ENCODE data around the gene MKS1. TPM values are rescaled to one million over a fixed set of nuclear protein-coding genes. Genes with fewer than 3 reads are reported as not detected.

MKS1 gene
- total and polyA plus RNA-seq, 2 experiments from 2014 or later, result 10.5 to 15.6 TPM

DNA sequence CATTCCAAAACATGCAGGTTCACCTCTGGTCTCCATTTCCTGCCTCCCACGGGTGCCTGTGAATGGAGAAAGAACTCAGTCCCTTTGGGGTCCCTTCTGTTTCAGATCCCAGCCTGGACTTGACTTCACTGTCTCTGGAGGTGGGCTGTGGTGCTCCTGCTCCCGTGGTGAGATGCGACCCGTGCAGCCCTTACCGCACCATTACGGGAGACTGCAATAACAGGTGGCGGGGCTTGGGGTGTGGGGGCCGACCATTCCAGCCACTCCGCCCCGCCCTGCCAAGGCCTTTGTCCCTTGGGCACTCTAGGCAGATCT, 29.9 kb upstream of the MKS1 start:
- Histone ChIP-seq H4K20me1 (ENCODE audit: insufficient read depth, poor library complexity, severe bottlenecking) (no peaks in the 10 kb centered on the region), H3K4me3 (no peak overlapping the region), H3K36me3 (replicated peaks; ENCODE audit: insufficient read depth, low read depth) (no peaks in the 10 kb centered on the region), H3K27me3 (peaks cover 41% of the 10 kb centered on the region), H2AFZ (peak overlapping the region; percentile 98), H3K4me2 (peak overlapping the region; percentile 98), H3K9me3 (ENCODE audit: low read depth) (no peaks in the 10 kb centered on the region), H3K27ac (no peak overlapping the region), H3K4me1 (ENCODE audit: insufficient read depth) (peaks cover 17% of the 10 kb centered on the region), H3K9me2 (replicated peaks; ENCODE audit: insufficient read depth) (no peaks in the 10 kb centered on the region), H3K79me2 (no peaks in the 10 kb centered on the region)
- TF ChIP-seq EZH2phosphoT487 (IDR thresholded peaks at IDR 0.05; ENCODE audit: low read depth, severe bottlenecking, unreplicated experiment) (no peak), EZH2 (IDR thresholded peaks at IDR 0.05; ENCODE audit: borderline replicate concordance) (no peak)
- TF ChIP-seq, protein P1, sequence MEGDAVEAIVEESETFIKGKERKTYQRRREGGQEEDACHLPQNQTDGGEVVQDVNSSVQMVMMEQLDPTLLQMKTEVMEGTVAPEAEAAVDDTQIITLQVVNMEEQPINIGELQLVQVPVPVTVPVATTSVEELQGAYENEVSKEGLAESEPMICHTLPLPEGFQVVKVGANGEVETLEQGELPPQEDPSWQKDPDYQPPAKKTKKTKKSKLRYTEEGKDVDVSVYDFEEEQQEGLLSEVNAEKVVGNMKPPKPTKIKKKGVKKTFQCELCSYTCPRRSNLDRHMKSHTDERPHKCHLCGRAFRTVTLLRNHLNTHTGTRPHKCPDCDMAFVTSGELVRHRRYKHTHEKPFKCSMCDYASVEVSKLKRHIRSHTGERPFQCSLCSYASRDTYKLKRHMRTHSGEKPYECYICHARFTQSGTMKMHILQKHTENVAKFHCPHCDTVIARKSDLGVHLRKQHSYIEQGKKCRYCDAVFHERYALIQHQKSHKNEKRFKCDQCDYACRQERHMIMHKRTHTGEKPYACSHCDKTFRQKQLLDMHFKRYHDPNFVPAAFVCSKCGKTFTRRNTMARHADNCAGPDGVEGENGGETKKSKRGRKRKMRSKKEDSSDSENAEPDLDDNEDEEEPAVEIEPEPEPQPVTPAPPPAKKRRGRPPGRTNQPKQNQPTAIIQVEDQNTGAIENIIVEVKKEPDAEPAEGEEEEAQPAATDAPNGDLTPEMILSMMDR (IDR thresholded peaks at IDR 0.05; ENCODE audit: poor library complexity), result no peak
- DNase-seq (ENCODE audit: low spot score), result no peak
- 34% methylated on average over 10 of the region's 10 CpGs for WGBS (ENCODE audit: low lambda C conversion rate, missing lambda C conversion rate)

DNA sequence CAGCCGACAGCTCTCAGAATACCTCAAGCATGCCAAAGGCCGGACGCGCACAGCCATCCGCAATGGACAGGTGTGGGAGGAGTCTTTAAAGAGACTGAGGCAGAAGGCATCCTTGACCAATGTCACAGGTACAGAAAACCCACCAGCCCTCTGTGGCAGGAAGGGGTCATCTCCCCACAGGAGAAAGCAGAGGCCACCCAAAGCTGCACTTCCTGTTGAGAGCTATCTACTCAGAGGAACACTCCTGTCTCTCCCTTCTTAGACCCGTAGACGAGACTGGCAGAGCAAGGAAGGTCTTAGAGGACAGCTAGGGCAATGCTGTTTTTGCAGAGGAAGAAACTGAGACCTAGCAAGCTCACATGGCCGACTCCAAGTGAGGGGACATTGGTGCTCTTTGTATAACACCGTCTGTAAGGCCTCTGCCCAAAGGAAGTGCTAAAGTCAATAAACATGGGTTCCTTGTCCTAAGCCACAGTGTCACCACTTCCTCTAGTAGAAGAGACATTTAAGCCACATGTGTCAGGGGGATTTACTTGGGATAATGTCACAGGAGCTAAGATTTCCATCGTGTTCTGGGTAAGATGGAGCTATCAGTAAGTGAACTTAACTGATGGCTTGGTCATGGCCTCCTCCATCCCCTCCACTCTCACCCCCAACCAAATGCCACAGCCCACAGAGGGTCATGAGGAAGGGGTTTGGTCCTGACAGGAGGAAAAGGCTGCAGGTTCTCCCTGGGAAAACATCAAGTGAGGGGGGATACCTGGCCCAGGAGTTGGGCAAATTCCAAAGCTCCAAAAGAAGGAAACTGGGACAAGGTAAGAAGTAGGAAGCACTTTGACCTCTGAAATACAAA, 28.7 kb upstream of the MKS1 start:
- Histone ChIP-seq H3K79me2 (no peaks in the 10 kb centered on the region), H3K27ac (no peak overlapping the region), H3K4me1 (ENCODE audit: insufficient read depth) (peaks cover 17% of the 10 kb centered on the region), H4K20me1 (ENCODE audit: insufficient read depth, poor library complexity, severe bottlenecking) (no peaks in the 10 kb centered on the region), H3K9me2 (replicated peaks; ENCODE audit: insufficient read depth) (no peaks in the 10 kb centered on the region), H2AFZ (no peak overlapping the region), H3K9me3 (ENCODE audit: low read depth) (no peaks in the 10 kb centered on the region), H3K27me3 (peaks cover 46% of the 10 kb centered on the region), H3K4me3 (no peak overlapping the region), H3K36me3 (replicated peaks; ENCODE audit: insufficient read depth, low read depth) (no peaks in the 10 kb centered on the region), H3K4me2 (no peak overlapping the region)
- TF ChIP-seq EZH2phosphoT487 (IDR thresholded peaks at IDR 0.05; ENCODE audit: low read depth, severe bottlenecking, unreplicated experiment) (no peak), EZH2 (IDR thresholded peaks at IDR 0.05; ENCODE audit: borderline replicate concordance) (no peak)
- TF ChIP-seq, protein P1 (IDR thresholded peaks at IDR 0.05; ENCODE audit: poor library complexity), result no peak
- 84% methylated on average over 10 of the region's 10 CpGs for WGBS (ENCODE audit: low lambda C conversion rate, missing lambda C conversion rate)
- no peak for DNase-seq (ENCODE audit: low spot score)

DNA sequence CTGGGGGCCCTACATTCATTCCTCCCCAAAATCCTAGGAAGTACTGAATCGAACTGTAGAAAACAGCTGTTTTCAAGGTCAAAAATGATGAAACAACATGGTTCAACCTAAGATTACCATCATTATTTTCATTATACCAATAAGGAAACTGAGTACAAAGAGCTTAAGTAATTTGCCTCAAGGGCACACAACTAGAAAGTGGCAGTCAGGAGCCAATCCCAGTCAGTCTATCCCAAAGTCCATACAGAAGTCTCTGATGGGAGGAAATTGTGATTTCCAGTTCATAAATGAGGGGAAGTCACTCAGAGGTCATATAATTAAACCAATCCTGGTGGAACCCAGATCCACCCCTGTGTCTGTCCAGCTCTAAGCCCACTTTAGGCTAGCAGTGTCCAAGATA, 27.7 kb upstream of the MKS1 start:
- Histone ChIP-seq H3K4me3 (no peak overlapping the region), H2AFZ (no peak overlapping the region), H3K27me3 (peaks cover 44% of the 10 kb centered on the region), H3K4me2 (no peak overlapping the region), H3K9me2 (replicated peaks; ENCODE audit: insufficient read depth) (no peaks in the 10 kb centered on the region), H4K20me1 (ENCODE audit: insufficient read depth, poor library complexity, severe bottlenecking) (no peaks in the 10 kb centered on the region), H3K27ac (no peak overlapping the region), H3K79me2 (no peaks in the 10 kb centered on the region), H3K36me3 (replicated peaks; ENCODE audit: insufficient read depth, low read depth) (no peaks in the 10 kb centered on the region), H3K4me1 (ENCODE audit: insufficient read depth) (peaks cover 17% of the 10 kb centered on the region), H3K9me3 (ENCODE audit: low read depth) (no peaks in the 10 kb centered on the region)
- 84% methylated on average over 1 of the region's 1 CpG for WGBS (ENCODE audit: low lambda C conversion rate, missing lambda C conversion rate)
- TF ChIP-seq EZH2 (IDR thresholded peaks at IDR 0.05; ENCODE audit: borderline replicate concordance) (no peak), EZH2phosphoT487 (IDR thresholded peaks at IDR 0.05; ENCODE audit: low read depth, severe bottlenecking, unreplicated experiment) (no peak)
- TF ChIP-seq, protein P1 (IDR thresholded peaks at IDR 0.05; ENCODE audit: poor library complexity), result no peak
- no peak for DNase-seq (ENCODE audit: low spot score)
